Measurements from ENCODE around the gene FNDC8.

GRCh38 chr17:35119370-35120165 lies 1.8 kb upstream of the FNDC8 start, which contains the start of gene RAD51D:
- TF ChIP-seq CTCF (conservative IDR thresholded peaks at IDR 0.05; ENCODE audit: low read depth, low read length), result peak; percentile 78
- TF ChIP-seq EZH2 (IDR thresholded peaks at IDR 0.05; ENCODE audit: low read length, unreplicated experiment), result no peak
- no peak for TF ChIP-seq EZH2phosphoT487 (IDR thresholded peaks at IDR 0.05; ENCODE audit: borderline replicate concordance, low read length)

Measured in PC-3 (cell line).